PC-9 (cell line): ENCODE data around the gene MAPT. TPM values are rescaled to one million over a fixed set of nuclear protein-coding genes. Genes with fewer than 3 reads are reported as not detected.
A peak's percentile ranks its signal among the peaks of the same experiment; 100 is the strongest.
"Not testable (repeated sequence)": the region's sequence is repeated elsewhere in the genome, so short reads cannot be mapped to it uniquely, and the experiment has no call there.

Experiments used
- BruUV-seq: library from RNA; stranded (reverse); fragments of 400-500 nt; replicated peaks from 2 replicates; lab custom pipeline; 2021; lab: Mats Ljungman, UMichigan
- CTCF ChIA-PET: fragments of 300-600 bp; sonication (Branson Sonifier 250); formaldehyde crosslinking; loops from one replicate; lab custom pipeline; 2022; ENCODE audit warnings: antibody characterized with exemption; lab: Charles Lee
- POLR2A ChIA-PET: fragments of 300-600 bp; sonication (Branson Sonifier 250); formaldehyde crosslinking; loops from one replicate; lab custom pipeline; 2022; ENCODE audit warnings: antibody characterized with exemption; ENCODE audit not compliant: unreplicated experiment; lab: Charles Lee
- DNase-seq, 2 experiments: peaks; one replicate each; pipeline versions ENCODE4 v3.0.0 to v3.0.0-alpha.2; 2015 to 2022; ENCODE audit warnings: mixed read lengths in 1 of 2
- H2AFZ ChIP-seq: fragments of 200-600 bp; sonication (generic); 2 replicates; pipeline ENCODE4 v1.8.1; 2017; ENCODE audit warnings: antibody characterized with exemption
- H3F3A ChIP-seq: fragments of 200-600 bp; sonication (generic); 2 replicates; pipeline ENCODE4 v1.8.1; 2017; ENCODE audit warnings: antibody characterized with exemption, mild to moderate bottlenecking, low read depth; ENCODE audit not compliant: insufficient read depth
- H3K27ac ChIP-seq: fragments of 200-600 bp; sonication (generic); 2 replicates; pipeline ENCODE4 v1.6.1; 2016; ENCODE audit warnings: mixed run types
- H3K27me3 ChIP-seq: fragments of 200-600 bp; sonication (generic); 2 replicates; pipeline ENCODE4 v1.6.1; 2016; ENCODE audit warnings: low read depth, mixed run types; ENCODE audit not compliant: insufficient read depth
- H3K36me3 ChIP-seq: fragments of 200-600 bp; sonication (generic); 2 replicates; pipeline ENCODE4 v1.6.1; 2016; ENCODE audit warnings: low read depth, mixed run types
- H3K4me1 ChIP-seq: fragments of 200-600 bp; sonication (generic); replicated peaks from 2 replicates; pipeline ENCODE4 v1.6.1; 2016; ENCODE audit warnings: mixed run types; ENCODE audit not compliant: insufficient read depth
- H3K4me2 ChIP-seq: fragments of 200-600 bp; sonication (generic); 2 replicates; pipeline ENCODE4 v1.6.1; 2017; ENCODE audit warnings: mixed run types
- H3K4me3 ChIP-seq: fragments of 200-600 bp; sonication (generic); 2 replicates; pipeline ENCODE4 v1.6.1; 2016; ENCODE audit warnings: mixed run types
- H3K79me2 ChIP-seq: fragments of 200-600 bp; sonication (generic); 2 replicates; pipeline ENCODE4 v1.6.1; 2017; ENCODE audit warnings: low read depth, mixed run types
- H3K9me2 ChIP-seq: fragments of 200-600 bp; sonication (generic); 2 replicates; pipeline ENCODE4 v1.8.1; 2017; ENCODE audit warnings: mild to moderate bottlenecking; ENCODE audit not compliant: insufficient read depth
- H3K9me3 ChIP-seq: fragments of 200-600 bp; sonication (generic); 2 replicates; pipeline ENCODE4 v1.8.1; 2016; ENCODE audit warnings: low read depth; ENCODE audit not compliant: insufficient read depth
- H4K20me1 ChIP-seq: fragments of 200-600 bp; sonication (generic); 2 replicates; pipeline ENCODE4 v1.8.1; 2017; ENCODE audit not compliant: insufficient read depth
- EZH2 ChIP-seq: fragments of 200-600 bp; sonication (generic); IDR thresholded peaks from 2 replicates; pipeline ENCODE4 v1.8.0; 2017; ENCODE audit warnings: antibody characterized with exemption, low read depth
- intact Hi-C: fragments of 100-400 bp; cut with micrococcal nuclease; formaldehyde crosslinking; loops from one replicate; pipeline ENCODE4 v1.10.0; 2022; ENCODE audit not compliant: unreplicated experiment
- total RNA-seq: library from RNA; stranded (reverse); gene quantifications from 2 replicates; pipeline ENCODE4 v1.2.3, GENCODE V29; 2021
- TF ChIP-seq, protein P1 (sequence below): fragments of 200-600 bp; sonication (generic); conservative IDR thresholded peaks from 2 replicates; pipeline ENCODE4 v1.6.1; 2017; ENCODE audit warnings: mixed run types, antibody characterized with exemption, mild to moderate bottlenecking, moderate library complexity

MAPT gene
- total RNA-seq, 1 experiment from 2014 or later = 0.85 TPM

DNA sequence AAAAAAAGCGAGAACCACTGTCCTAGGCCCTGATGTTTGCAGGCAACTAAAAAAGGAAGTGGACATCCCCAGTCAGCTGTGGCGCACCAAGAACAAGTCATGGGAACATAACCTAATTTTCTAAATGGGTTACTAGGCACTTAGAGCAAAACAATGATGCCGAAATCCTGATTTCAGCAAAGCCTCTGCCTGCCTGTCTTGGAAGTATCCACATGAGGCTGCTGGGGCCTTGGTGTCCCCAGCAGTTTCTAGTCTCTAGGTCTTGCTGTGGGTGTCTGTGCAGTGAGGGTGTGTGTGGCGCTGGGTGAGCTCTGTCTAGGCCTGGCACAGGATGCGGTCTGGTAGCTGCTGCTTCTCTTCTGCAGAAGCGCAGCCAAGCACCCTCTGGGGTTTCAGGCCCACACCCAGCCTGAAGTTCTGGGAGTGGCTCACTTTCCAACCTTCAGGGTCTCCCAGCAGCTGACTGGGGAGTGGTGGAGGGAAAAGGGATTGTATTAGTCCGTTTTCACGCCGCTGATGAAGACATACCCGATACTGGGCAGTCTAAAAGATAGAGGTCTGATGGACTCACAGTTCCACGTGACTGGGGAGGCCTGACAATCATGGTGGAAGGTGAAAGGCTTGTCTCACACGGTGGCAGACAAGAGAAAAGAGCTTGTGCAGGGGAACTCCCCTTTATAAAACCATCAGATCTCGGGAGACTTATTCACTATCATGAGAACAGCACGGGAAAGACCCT, 125.8 kb downstream of the MAPT start:
- Histone ChIP-seq H2AFZ (no peak overlapping the region), H3K79me2 (no peaks in the 10 kb centered on the region), H3F3A (no peaks in the 10 kb centered on the region), H3K4me1 (no peaks in the 10 kb centered on the region), H3K27ac (no peak overlapping the region), H3K4me3 (no peak overlapping the region), H3K36me3 (no peaks in the 10 kb centered on the region), H4K20me1 (no peaks in the 10 kb centered on the region), H3K27me3 (no peaks in the 10 kb centered on the region), H3K9me2 (no peaks in the 10 kb centered on the region), H3K4me2 (no peak overlapping the region), H3K9me3 (no peaks in the 10 kb centered on the region)
- DNase-seq = no peak
- CTCF ChIA-PET = no interaction called here
- no peak for TF ChIP-seq EZH2
- TF ChIP-seq, protein P1, sequence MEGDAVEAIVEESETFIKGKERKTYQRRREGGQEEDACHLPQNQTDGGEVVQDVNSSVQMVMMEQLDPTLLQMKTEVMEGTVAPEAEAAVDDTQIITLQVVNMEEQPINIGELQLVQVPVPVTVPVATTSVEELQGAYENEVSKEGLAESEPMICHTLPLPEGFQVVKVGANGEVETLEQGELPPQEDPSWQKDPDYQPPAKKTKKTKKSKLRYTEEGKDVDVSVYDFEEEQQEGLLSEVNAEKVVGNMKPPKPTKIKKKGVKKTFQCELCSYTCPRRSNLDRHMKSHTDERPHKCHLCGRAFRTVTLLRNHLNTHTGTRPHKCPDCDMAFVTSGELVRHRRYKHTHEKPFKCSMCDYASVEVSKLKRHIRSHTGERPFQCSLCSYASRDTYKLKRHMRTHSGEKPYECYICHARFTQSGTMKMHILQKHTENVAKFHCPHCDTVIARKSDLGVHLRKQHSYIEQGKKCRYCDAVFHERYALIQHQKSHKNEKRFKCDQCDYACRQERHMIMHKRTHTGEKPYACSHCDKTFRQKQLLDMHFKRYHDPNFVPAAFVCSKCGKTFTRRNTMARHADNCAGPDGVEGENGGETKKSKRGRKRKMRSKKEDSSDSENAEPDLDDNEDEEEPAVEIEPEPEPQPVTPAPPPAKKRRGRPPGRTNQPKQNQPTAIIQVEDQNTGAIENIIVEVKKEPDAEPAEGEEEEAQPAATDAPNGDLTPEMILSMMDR = no peak
- no TSS peak for BruUV-seq
- intact Hi-C loops = no loop called here
- POLR2A ChIA-PET = no interaction called here

GRCh38 chr17:46020998-46021397, 126.6 kb downstream of the MAPT start:
- no peaks in the 10 kb centered on the region for H4K20me1 ChIP-seq
- no peak overlapping the region for H3K4me2 ChIP-seq
- no TSS peak for BruUV-seq
- H2AFZ ChIP-seq = no peak overlapping the region
- ChIA-PET POLR2A (no interaction called here), CTCF (interaction anchor here (0.7 kb wide), 1 partner anchor 192 kb away, joined by 3 read pairs; no protein-coding TSS in a partner anchor)
- H3K4me3 ChIP-seq = no peak overlapping the region
- no peaks in the 10 kb centered on the region for H3K36me3 ChIP-seq
- H3K79me2 ChIP-seq = no peaks in the 10 kb centered on the region
- TF ChIP-seq, protein P1 = no peak
- TF ChIP-seq EZH2 = no peak
- no peaks in the 10 kb centered on the region for H3F3A ChIP-seq
- H3K27me3 ChIP-seq = no peaks in the 10 kb centered on the region
- no peak for DNase-seq
- intact Hi-C loops = no loop called here
- no peaks in the 10 kb centered on the region for H3K9me3 ChIP-seq
- no peaks in the 10 kb centered on the region for H3K9me2 ChIP-seq
- no peak overlapping the region for H3K27ac ChIP-seq
- no peaks in the 10 kb centered on the region for H3K4me1 ChIP-seq

DNA sequence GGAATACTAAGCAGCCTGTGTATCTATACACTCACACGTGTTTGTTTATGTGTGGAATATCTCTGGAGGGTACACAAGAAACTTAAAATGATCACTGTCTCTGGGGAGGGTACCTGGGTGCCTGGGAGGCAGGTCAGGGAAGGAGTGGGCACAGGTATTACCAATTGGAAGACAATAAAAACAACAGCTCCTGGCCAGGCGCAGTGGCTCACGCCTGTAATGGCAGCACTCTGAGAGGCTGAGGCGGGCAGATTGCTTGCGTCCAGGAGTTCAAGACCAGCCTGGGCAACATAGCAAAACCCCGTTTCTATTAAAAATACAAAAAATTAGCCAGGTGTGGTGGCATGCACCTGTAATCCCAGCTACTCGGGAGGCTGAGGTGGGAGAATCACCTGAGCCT, 129.0 kb downstream of the MAPT start:
- H4K20me1 ChIP-seq, POLR2A ChIA-PET, H3K9me3 ChIP-seq, H3K4me1 ChIP-seq, H2AFZ ChIP-seq, intact Hi-C loops, BruUV-seq, CTCF ChIA-PET, H3K9me2 ChIP-seq, H3K4me3 ChIP-seq, H3K27me3 ChIP-seq, H3K79me2 ChIP-seq, H3K36me3 ChIP-seq, H3K4me2 ChIP-seq, H3F3A ChIP-seq, H3K27ac ChIP-seq: not testable (repeated sequence)
- peak in 1 of 2 experiments; percentile 25 for DNase-seq
